T-helper 22 cell (primary cell): Measurements from ENCODE around the gene TTPAL.

Experiments
- DNase-seq: peaks from one replicate; pipeline ENCODE4 v3.0.0-alpha.2; 2020; ENCODE audit warnings: low read depth

The TTPAL gene

DNA sequence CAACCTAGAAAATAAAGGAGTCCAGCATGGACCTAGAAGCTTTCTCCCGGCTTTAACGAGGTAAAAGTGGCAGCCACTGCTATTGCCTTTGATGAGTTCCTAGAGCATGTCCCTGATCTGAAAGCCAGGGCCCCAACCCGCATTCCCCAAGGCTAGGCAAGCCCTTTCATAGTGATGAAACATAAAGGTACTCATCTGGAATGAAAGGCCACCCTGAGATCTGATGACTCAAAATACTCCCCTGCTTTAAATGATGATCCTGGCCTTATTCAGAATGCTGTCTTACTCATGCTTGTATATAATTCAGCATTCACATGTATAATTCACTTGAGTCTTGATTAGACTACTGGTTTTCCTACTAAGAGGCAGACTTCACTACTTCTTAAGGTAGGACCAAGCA lies 21.3 kb downstream of the TTPAL start:
- no peak for DNase-seq

- DNase-seq = no peak
These were observed 22.1 kb downstream of the TTPAL start for GRCh38 chr20:44497761-44498160.

- no peak for DNase-seq
These were observed 24.5 kb downstream of the TTPAL start for GRCh38 chr20:44500221-44500620.

GRCh38 chr20:44501448-44501847 lies 25.8 kb downstream of the TTPAL start:
- no peak for DNase-seq

DNA sequence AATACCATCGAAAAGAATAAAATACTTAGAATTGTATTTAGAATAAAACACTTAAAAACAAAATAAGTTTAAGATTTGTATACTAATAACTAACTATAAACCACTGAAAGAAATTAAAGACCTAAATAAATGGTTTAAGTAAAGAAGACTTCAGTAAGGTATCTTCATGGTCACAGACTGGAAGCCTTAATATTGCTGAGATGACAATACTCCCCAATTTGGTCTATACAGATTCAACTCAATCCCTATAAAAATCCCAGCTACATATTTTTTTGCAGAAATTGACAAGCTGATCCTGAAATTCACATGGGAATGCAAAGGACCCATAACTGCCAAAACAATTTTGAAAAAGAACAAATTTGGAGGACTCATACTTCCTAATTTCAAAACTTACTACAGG lies 27.3 kb downstream of the TTPAL start:
- DNase-seq = no peak

DNA sequence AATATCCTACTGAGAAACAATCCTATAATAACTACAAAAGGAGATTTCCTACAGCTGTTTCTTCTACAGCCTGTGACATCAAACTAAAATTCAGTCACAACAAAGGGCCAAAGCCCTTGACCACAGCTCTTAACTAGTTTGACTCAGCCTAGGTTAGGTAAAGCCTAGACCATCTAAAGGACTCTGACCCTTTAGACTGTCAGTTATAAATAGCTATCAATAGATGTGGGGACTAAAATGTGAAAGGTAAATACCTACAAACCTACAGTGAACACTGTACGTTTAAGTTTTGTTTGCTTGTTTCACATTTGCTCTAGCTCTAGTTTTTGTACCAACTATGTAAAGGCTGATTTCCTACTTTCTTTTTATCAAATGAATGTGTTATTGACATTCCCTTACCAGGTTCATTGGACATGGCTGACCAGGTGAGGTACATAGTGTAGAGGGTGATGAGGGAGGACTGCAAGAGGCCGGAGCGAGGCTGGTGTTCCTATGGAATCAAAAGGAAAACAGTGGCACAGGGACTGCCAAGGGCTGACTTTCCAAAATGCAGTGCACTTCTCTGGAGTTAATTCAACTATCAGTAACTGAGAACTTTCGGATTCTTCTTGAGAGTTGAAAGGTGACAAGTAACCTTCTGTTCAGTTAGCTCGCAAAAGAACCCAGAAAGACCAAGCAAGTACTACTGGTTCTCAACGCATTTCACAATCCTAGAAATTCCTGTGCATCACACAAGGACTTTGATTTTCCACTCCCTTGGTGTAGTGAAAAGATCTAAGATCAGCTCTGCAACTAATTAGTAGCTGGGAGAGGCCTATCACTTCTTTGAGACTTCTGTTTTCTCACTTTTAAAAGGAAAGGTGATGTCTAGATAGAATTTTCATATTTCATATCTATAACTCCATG lies 29.0 kb downstream of the TTPAL start:
- DNase-seq = no peak

DNA sequence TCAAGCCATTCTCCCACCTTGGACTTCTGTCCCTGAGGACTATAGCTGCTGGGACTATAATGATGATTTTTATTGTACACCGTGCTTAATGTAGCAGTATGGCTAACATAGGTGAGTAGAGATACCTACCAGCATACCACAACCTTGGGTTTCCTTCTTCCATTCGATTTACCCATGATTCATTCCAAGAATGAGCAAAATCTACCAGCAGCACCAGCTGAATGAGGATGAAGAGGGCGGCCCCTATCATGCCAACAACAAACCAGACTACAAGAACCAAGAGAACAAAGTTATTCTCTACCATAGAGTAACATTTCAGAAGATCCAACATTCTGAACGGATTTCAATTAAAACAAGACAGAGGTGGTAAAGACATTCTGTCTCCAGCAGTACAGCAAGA lies 34.1 kb downstream of the TTPAL start:
- DNase-seq = no peak

DNA sequence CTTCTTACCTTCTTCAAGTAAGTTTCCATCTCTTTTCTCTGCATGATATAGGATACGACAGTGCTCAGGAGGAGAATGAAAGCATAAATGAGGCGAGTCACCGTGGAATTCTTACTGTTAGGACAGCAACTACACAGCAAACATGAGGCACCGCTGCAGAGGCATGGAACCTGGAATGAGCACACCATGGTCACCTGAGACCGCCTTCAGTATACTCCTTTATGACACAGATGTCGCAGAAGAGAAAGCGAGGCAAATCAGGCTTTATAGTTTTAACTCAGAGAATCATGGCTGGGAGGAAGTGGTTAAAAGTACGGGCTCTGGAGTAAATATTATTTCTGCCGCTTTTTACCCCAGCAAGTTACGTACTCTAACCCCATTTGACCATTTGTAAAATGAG lies 38.2 kb downstream of the TTPAL start:
- DNase-seq = no peak

- DNase-seq = no peak
These were observed 40.8 kb downstream of the TTPAL start for GRCh38 chr20:44516491-44516890.

- no peak for DNase-seq
These were observed 41.8 kb downstream of the TTPAL start for GRCh38 chr20:44517454-44517853.

- no peak for DNase-seq
These were observed 42.6 kb downstream of the TTPAL start for GRCh38 chr20:44518248-44518647.

GRCh38 chr20:44520881-44521280 lies 45.2 kb downstream of the TTPAL start:
- DNase-seq = no peak

GRCh38 chr20:44521484-44522481 lies 46.1 kb downstream of the TTPAL start, which contains the start of gene SERINC3:
TSS of gene SERINC3 (minus strand) at chr20:44522070. CDS start at chr20:44521951, 119 bp downstream.
- DNase-seq = peak; percentile 96

GRCh38 chr20:44522841-44523240 lies 47.2 kb downstream of the TTPAL start:
- DNase-seq = no peak

DNA sequence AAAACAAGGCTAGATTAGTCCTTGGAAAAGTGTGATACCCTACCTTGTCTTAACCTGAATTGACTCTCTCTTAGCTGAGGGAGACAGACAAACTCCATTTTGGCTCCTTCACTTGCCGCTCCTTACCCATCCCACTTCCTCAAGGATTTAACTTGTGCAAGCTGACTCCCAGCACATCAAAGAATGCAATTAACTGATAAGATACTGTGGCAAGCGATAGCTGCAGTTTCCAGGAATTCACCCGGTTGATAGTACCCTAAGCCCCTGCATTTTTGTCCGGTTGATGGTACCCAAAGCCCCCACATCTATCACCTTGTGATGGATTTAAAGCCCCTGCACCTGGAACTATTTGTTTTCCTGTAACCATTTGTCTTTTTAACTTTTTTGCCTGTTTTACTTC lies 48.1 kb downstream of the TTPAL start:
- no peak for DNase-seq

- DNase-seq = no peak
These were observed 50.5 kb downstream of the TTPAL start for GRCh38 chr20:44526129-44526528.

GRCh38 chr20:44527716-44528199 lies 52.1 kb downstream of the TTPAL start:
- DNase-seq = no peak

DNA sequence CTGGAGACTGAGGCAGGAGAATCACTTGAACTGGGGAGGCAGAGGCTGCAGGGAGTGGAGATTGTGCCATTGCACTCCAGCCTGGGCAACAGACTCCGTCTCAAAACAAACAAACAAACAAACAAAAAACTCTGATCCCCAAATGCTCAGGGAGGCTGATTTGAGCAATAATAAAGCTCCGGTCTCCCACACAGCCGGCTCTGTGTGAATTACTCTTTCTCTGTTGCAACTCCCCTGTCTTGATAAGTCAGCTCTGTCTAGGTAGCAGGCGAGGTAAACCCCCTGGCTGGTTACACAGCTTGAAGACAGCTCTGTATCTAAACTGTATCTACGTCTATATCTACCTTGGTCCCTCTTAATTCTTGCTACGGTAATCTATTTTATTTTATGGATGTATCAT lies 52.6 kb downstream of the TTPAL start:
- DNase-seq = no peak

GRCh38 chr20:44532259-44532980 lies 56.7 kb downstream of the TTPAL start:
- no peak for DNase-seq

GRCh38 chr20:44532981-44533331 lies 57.3 kb downstream of the TTPAL start:
- DNase-seq = no peak

DNA sequence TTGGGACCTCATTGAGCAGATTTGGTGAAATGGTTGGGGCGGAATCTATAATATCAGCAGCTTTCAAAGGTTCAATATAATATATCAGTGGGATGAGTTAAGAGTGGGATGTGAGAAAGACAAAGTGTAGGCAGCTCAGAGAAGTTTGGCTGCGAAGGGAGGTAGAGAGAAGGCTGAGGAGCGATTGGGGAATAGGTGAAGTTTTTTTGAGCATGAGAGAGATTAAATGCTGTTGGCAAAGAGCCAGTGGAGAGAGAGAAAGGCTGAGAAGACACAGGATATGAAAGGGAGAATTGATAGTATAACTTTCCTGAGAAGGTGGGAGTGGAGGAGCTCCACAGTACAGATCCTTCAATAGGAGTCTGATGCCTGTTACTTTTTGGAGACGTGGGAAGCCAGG lies 58.3 kb downstream of the TTPAL start:
- no peak for DNase-seq

DNA sequence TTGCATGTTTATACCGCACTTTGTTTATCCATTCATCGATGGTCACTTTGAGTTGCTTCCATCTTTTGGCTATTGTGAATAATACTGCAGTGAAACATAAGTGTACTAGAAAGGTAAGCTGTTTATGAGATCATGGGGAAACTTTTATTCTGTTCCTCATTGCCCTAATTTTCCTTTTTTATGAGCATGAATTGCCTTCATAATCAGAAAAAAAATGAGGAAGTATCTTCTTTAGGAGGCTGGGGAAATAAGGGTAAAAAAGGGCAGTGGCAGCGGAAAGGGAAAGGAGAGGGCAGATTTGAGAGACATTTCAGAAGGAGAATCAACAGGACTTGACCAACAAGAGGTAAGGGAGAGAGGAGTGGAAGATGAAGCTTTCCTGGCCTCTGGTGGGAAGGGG lies 60.5 kb downstream of the TTPAL start:
- DNase-seq = no peak
